Measurements from ENCODE around the gene CARNS1. TPM values are rescaled to one million over a fixed set of nuclear protein-coding genes. Genes with fewer than 3 reads are reported as not detected.
"Not testable (repeated sequence)": the region's sequence is repeated elsewhere in the genome, so short reads cannot be mapped to it uniquely, and the experiment has no call there.

CARNS1 gene
- total and polyA plus RNA-seq, 9 donors: 0.12 to 13.2 (median 0.62) TPM

DNA sequence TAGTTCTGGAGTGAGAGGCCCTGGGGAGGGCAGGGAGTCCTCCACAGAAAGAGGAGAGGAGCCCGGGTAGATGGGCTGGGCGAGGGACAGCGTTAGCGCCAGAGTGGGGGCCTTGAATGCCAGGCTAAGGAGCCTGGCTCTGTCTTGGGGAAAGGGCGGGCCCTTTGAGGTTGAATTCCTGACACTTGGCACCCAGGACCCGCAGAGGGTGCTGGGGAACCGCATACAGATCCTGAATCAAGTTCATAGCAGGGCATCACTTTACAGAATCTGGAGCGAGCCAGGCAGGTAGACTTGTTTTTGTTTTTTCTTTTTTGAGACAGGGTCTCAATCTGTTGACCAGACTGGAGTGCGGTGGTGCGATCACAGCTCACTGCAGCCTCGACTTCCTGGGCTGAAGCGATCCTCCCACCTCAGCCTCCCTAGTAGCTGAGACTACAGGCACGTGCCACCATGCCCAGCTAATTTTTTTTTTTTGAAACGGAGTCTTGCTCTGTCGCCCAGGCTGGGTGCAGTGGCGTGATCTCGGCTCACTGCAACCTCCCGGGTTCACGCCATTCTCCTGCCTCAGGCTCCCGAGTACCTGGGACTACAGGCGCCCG, 6.1 kb downstream of the CARNS1 start:
- peaks cover 6% of the 10 kb centered on the region for H3K4me1 ChIP-seq (ENCODE audit: insufficient read depth)
- H3K9me3 ChIP-seq: no peaks in the 10 kb centered on the region
- H3K27ac ChIP-seq: peak overlapping the region in 1 of 2 donors; percentile 94
- peak overlapping the region; percentile 59 for H3K4me3 ChIP-seq
- no peaks in the 10 kb centered on the region for H3K27me3 ChIP-seq
- TF ChIP-seq POLR2A (IDR thresholded peaks at IDR 0.05): no peak
- TF ChIP-seq EP300 (IDR thresholded peaks at IDR 0.05): no peak
- TF ChIP-seq, protein P1, sequence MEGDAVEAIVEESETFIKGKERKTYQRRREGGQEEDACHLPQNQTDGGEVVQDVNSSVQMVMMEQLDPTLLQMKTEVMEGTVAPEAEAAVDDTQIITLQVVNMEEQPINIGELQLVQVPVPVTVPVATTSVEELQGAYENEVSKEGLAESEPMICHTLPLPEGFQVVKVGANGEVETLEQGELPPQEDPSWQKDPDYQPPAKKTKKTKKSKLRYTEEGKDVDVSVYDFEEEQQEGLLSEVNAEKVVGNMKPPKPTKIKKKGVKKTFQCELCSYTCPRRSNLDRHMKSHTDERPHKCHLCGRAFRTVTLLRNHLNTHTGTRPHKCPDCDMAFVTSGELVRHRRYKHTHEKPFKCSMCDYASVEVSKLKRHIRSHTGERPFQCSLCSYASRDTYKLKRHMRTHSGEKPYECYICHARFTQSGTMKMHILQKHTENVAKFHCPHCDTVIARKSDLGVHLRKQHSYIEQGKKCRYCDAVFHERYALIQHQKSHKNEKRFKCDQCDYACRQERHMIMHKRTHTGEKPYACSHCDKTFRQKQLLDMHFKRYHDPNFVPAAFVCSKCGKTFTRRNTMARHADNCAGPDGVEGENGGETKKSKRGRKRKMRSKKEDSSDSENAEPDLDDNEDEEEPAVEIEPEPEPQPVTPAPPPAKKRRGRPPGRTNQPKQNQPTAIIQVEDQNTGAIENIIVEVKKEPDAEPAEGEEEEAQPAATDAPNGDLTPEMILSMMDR (IDR thresholded peaks at IDR 0.05): no peak
- H3K36me3 ChIP-seq: no peaks in the 10 kb centered on the region
- intact Hi-C loops (cut with DNase I): no loop called here
- WGBS, 3 donors: 69 to 76% (median 72%) methylated on average over 22 of the region's 22 CpGs
- no peak for DNase-seq

DNA sequence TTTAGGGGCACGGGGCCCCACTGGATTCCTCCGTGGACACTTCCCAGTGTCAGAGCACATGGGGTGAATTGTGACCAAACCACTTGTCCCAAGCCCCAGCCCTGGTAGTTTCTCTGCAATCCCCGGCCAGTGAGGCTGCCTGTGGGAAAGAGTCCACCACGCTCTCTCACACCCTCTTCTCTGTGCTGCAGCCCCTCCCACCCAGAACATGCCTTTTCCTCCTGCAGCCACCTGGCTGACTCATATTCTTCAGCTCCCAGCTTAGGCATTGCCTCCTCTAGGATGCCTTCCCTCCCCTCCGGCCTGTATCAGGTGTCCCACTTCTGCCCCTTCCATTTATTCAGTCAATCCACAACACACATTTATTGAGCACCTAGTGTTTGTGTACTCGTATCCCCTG, 7.4 kb downstream of the CARNS1 start:
- 50 to 64% (median 59%) methylated on average over 6 of the region's 6 CpGs for WGBS, 3 donors
- intact Hi-C loops (cut with DNase I): no loop called here
- no peak for DNase-seq

DNA sequence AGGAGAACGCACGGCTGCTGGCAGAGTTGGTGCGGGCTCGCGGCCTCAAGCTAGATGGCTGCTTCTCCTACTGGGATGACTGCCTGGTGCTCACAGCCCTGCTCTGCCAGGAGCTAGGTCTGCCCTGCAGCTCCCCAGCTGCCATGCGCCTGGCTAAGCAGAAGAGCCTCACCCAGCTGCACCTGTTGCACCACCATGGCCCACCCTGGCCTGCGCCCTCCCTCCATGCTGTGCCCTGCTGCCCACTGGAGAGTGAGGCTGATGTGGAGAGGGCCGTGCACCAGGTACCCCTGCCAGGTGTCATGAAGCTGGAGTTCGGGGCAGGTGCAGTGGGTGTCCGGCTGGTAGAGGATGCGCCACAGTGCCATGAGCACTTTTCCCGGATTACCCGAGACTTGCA, 8.0 kb downstream of the CARNS1 start:
- intact Hi-C loops (cut with DNase I): no loop called here
- DNase-seq: no peak
- Histone ChIP-seq H3K27ac (no peak overlapping the region), H3K9me3 (no peaks in the 10 kb centered on the region), H3K4me1 (ENCODE audit: insufficient read depth) (peaks cover 9% of the 10 kb centered on the region), H3K4me3 (no peak overlapping the region), H3K27me3 (no peaks in the 10 kb centered on the region), H3K36me3 (no peaks in the 10 kb centered on the region)
- TF ChIP-seq POLR2A (IDR thresholded peaks at IDR 0.05): no peak
- 86 to 94% (median 91%) methylated on average over 13 of the region's 13 CpGs for WGBS, 3 donors

More for the DNA sequence above, 7.4 kb downstream of the CARNS1 start:
- H3K27me3 ChIP-seq: no peaks in the 10 kb centered on the region
- H3K4me3 ChIP-seq: no peak overlapping the region
- H3K36me3 ChIP-seq: no peaks in the 10 kb centered on the region
- peaks cover 9% of the 10 kb centered on the region for H3K4me1 ChIP-seq (ENCODE audit: insufficient read depth)
- no peaks in the 10 kb centered on the region for H3K9me3 ChIP-seq
- no peak overlapping the region for H3K27ac ChIP-seq
- TF ChIP-seq EP300 (IDR thresholded peaks at IDR 0.05) (no peak), POLR2A (IDR thresholded peaks at IDR 0.05) (no peak)
- TF ChIP-seq, protein P1 (IDR thresholded peaks at IDR 0.05): no peak

DNA sequence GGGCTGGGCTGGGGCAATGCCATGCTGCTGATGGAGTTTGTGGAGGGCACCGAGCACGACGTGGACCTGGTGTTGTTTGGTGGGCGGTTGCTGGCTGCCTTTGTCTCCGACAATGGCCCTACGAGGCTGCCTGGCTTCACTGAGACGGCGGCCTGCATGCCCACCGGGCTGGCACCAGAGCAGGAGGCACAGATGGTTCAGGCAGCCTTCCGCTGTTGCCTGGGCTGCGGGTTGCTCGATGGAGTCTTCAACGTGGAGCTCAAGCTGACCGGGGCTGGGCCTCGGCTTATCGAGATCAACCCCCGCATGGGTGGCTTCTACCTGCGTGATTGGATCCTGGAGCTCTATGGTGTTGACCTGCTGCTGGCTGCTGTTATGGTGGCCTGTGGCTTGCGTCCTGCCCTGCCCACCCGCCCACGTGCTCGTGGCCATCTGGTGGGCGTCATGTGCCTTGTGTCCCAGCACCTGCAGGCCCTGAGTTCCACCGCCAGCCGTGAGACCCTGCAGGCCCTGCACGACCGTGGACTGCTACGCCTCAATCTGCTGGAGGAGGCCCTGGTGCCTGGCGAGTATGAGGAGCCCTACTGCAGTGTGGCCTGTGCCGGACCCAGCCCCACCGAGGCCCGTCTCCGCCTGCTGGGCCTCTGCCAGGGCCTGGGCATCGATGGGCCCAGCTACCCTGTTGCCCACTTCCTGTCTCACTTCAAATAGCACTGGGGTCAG, 8.6 kb downstream of the CARNS1 start:
- H3K36me3 ChIP-seq: no peaks in the 10 kb centered on the region
- 83 to 85% (median 83%) methylated on average over 34 of the region's 34 CpGs for WGBS, 3 donors
- intact Hi-C loops (cut with DNase I): no loop called here
- no peaks in the 10 kb centered on the region for H3K9me3 ChIP-seq
- H3K4me1 ChIP-seq (ENCODE audit: insufficient read depth): peaks cover 10% of the 10 kb centered on the region
- H3K4me3 ChIP-seq: no peak overlapping the region
- TF ChIP-seq EP300 (IDR thresholded peaks at IDR 0.05): no peak
- no peaks in the 10 kb centered on the region for H3K27me3 ChIP-seq
- peak in 1 of 5 donors; percentile 38 for DNase-seq
- no peak overlapping the region for H3K27ac ChIP-seq

DNA sequence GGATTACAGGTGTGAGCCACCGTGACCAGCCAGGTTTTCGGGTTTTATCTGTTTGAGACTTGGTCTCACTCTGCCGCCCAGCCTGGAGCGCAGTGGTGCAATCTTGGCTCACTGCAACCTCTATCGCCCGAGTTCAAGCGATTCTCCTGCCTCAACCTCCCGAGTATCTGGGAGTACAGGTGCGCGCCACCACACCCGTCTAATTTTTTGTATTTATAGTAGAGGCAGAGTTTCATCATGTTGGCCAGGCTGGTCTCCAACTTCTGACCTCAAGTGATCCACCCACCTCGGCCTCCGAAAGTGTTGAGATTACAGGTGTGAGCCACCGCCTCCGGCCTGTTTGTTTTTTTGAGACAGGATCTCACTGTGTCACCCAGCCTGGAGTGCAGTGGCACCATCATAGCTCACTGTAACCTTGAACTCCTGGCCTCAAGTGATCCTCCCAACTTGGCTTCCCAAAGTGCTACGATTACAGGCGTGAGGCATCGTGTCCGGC, 11.9 kb downstream of the CARNS1 start:
- not testable (repeated sequence) for H3K27me3 ChIP-seq; H3K9me3 ChIP-seq; H3K36me3 ChIP-seq; H3K4me1 ChIP-seq (ENCODE audit: insufficient read depth)
- Histone ChIP-seq H3K4me3 (peak overlapping the region; percentile 89), H3K27ac (peak overlapping the region in 1 of 2 donors; percentile 60)
- peak in 2 of 5 donors; percentile 45 to 47 for DNase-seq
- WGBS, 3 donors: 58 to 67% (median 60%) methylated on average over 19 of the region's 19 CpGs
- intact Hi-C loops (cut with DNase I): loop anchor here in 1 of 4 donors (5.0 kb wide), 1 partner anchor 155 kb away; the partner anchor contains the start of gene GSTP1
